GM12873 (cell line): ENCODE measurements around the gene MACROH2A2.

Source experiments
- CTCF ChIP-seq: IDR thresholded peaks from 2 replicates; pipeline ENCODE4 v1.5.1; 2012; ENCODE audit warnings: low read depth, mild to moderate bottlenecking, moderate library complexity, low read length, control low read depth; ENCODE audit not compliant: insufficient read depth; ENCODE audit errors: missing control alignments

MACROH2A2 gene

GRCh38 chr10:70069346-70069745 lies 16.7 kb downstream of the MACROH2A2 start:
- no peak for TF ChIP-seq CTCF

- no peak for TF ChIP-seq CTCF
Measured at GRCh38 chr10:70070834-70071233, 18.2 kb downstream of the MACROH2A2 start.

GRCh38 chr10:70074165-70074564 lies 21.5 kb downstream of the MACROH2A2 start:
- no peak for TF ChIP-seq CTCF

- no peak for TF ChIP-seq CTCF
Measured at GRCh38 chr10:70074971-70075370, 22.3 kb downstream of the MACROH2A2 start.

- TF ChIP-seq CTCF, result no peak
Measured at GRCh38 chr10:70078329-70078728, 25.7 kb downstream of the MACROH2A2 start.

- TF ChIP-seq CTCF, result no peak
Measured at GRCh38 chr10:70078937-70079336, 26.3 kb downstream of the MACROH2A2 start.

- no peak for TF ChIP-seq CTCF
Measured at GRCh38 chr10:70084189-70084588, 31.5 kb downstream of the MACROH2A2 start.
